Smooth muscle cell (in vitro differentiated cells): ENCODE measurements around the gene MAT1A. TPM values are rescaled to one million over a fixed set of nuclear protein-coding genes. Genes with fewer than 3 reads are reported as not detected.

Experiments used
- DNase-seq: peaks from one replicate; lab custom pipeline; 2025; ENCODE audit not compliant: unreplicated experiment; lab: John Stamatoyannopoulos, UW
- H2AFZ ChIP-seq: fragments of 200-600 bp; sonication (generic); 2 replicates; pipeline ENCODE4 v1.6.0; 2016; ENCODE audit warnings: antibody characterized with exemption, low read depth, mild to moderate bottlenecking
- H3F3A ChIP-seq: fragments of 200-600 bp; sonication (generic); 2 replicates; pipeline ENCODE4 v1.6.0; 2017; ENCODE audit warnings: antibody characterized with exemption, low read depth
- H3K27ac ChIP-seq: fragments of 200-600 bp; sonication (generic); 2 replicates; pipeline ENCODE4 v1.5.1; 2016; ENCODE audit warnings: low read depth, mild to moderate bottlenecking
- H3K27me3 ChIP-seq: fragments of 200-600 bp; sonication (generic); 2 replicates; pipeline ENCODE4 v1.6.1; 2016; ENCODE audit warnings: low read depth, mild to moderate bottlenecking
- H3K36me3 ChIP-seq: fragments of 200-600 bp; sonication (generic); 2 replicates; pipeline ENCODE4 v1.5.1; 2016; ENCODE audit warnings: low read depth
- H3K4me1 ChIP-seq: fragments of 200-600 bp; sonication (generic); 2 replicates; pipeline ENCODE4 v1.5.1; 2016; ENCODE audit warnings: low read depth
- H3K4me2 ChIP-seq: fragments of 200-600 bp; sonication (generic); 2 replicates; pipeline ENCODE4 v1.6.0; 2016; ENCODE audit warnings: mild to moderate bottlenecking
- H3K4me3 ChIP-seq: fragments of 200-600 bp; sonication (generic); 2 replicates; pipeline ENCODE4 v1.5.1; 2016; ENCODE audit warnings: mild to moderate bottlenecking
- H3K79me2 ChIP-seq: fragments of 200-600 bp; sonication (generic); 2 replicates; pipeline ENCODE4 v1.6.0; 2016; ENCODE audit warnings: low read depth, mild to moderate bottlenecking
- H3K9ac ChIP-seq: fragments of 200-600 bp; sonication (generic); 2 replicates; pipeline ENCODE4 v1.6.0; 2016; ENCODE audit warnings: low read depth
- H3K9me3 ChIP-seq: fragments of 200-600 bp; sonication (generic); replicated peaks from 2 replicates; pipeline ENCODE4 v1.5.1; 2016; ENCODE audit warnings: low read depth
- H4K20me1 ChIP-seq: fragments of 200-600 bp; sonication (generic); 2 replicates; pipeline ENCODE4 v1.6.0; 2016; ENCODE audit warnings: low read depth
- WGBS: methylation state at CpG from one replicate; pipeline ENCODE4 v1.1.7; 2016; ENCODE audit warnings: low lambda C conversion rate; 5-methylcytosine and 5-hydroxymethylcytosine counted together
- polyA plus RNA-seq: library from polyadenylated mRNA; unstranded; fragments of >200 nt; fragmentation: Nextera tagmentation; extraction: Ambion mirVana; gene quantifications from 2 replicates; pipeline ENCODE4 v1.2.1, GENCODE V29; 2016
- total RNA-seq: library from RNA; depleted of rRNA; stranded (reverse); fragments of >200 nt; gene quantifications from 2 replicates; pipeline ENCODE4 v1.2.3, GENCODE V29; 2014
- TF ChIP-seq, protein P1 (sequence below): fragments of 200-600 bp; sonication (generic); IDR thresholded peaks from 2 replicates; pipeline ENCODE4 v1.5.1; 2017; ENCODE audit warnings: borderline replicate concordance, mild to moderate bottlenecking, antibody characterized with exemption; ENCODE audit not compliant: insufficient read depth, poor library complexity, severe bottlenecking

MAT1A gene
- total and polyA plus RNA-seq, 2 experiments from 2014 or later = 0.09 TPM; not detected in 1

DNA sequence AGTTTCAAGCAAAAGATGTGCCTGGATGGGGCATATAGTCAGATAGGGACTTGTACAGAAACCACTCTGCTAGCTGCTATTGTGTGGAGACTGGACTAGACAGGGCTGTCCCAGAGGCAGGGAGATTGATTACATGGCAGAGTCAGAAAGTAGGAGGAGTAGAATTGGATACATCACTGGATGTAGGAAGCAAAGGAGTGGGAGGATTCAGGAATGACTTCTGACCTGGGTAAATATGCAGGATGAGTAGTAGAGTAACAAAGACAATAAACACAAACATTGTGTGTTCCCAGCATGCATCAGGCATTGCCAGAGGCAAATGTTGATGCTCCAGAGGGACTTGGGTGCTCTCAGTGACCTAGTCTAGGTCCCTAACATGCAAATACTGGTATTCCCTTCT, 30.9 kb upstream of the MAT1A start:
- Histone ChIP-seq H3K27ac (no peak overlapping the region), H3F3A (no peaks in the 10 kb centered on the region), H3K9ac (no peak overlapping the region), H3K36me3 (no peaks in the 10 kb centered on the region), H3K4me1 (peaks cover 16% of the 10 kb centered on the region), H3K27me3 (no peaks in the 10 kb centered on the region), H3K4me3 (no peak overlapping the region), H3K4me2 (no peak overlapping the region), H2AFZ (no peak overlapping the region), H4K20me1 (no peaks in the 10 kb centered on the region), H3K9me3 (no peaks in the 10 kb centered on the region), H3K79me2 (no peaks in the 10 kb centered on the region)
- TF ChIP-seq, protein P1, sequence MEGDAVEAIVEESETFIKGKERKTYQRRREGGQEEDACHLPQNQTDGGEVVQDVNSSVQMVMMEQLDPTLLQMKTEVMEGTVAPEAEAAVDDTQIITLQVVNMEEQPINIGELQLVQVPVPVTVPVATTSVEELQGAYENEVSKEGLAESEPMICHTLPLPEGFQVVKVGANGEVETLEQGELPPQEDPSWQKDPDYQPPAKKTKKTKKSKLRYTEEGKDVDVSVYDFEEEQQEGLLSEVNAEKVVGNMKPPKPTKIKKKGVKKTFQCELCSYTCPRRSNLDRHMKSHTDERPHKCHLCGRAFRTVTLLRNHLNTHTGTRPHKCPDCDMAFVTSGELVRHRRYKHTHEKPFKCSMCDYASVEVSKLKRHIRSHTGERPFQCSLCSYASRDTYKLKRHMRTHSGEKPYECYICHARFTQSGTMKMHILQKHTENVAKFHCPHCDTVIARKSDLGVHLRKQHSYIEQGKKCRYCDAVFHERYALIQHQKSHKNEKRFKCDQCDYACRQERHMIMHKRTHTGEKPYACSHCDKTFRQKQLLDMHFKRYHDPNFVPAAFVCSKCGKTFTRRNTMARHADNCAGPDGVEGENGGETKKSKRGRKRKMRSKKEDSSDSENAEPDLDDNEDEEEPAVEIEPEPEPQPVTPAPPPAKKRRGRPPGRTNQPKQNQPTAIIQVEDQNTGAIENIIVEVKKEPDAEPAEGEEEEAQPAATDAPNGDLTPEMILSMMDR = no peak
- no peak for DNase-seq

GRCh38 chr10:80319725-80320290, 30.4 kb upstream of the MAT1A start:
- H3K27ac ChIP-seq = no peak overlapping the region
- 89% methylated on average over 2 of the region's 2 CpGs for WGBS
- H4K20me1 ChIP-seq = no peaks in the 10 kb centered on the region
- H3K27me3 ChIP-seq = no peaks in the 10 kb centered on the region
- no peak overlapping the region for H3K9ac ChIP-seq
- no peaks in the 10 kb centered on the region for H3K9me3 ChIP-seq
- H3K4me1 ChIP-seq = peaks cover 16% of the 10 kb centered on the region
- no peaks in the 10 kb centered on the region for H3F3A ChIP-seq
- H3K4me3 ChIP-seq = no peak overlapping the region
- H2AFZ ChIP-seq = no peak overlapping the region
- no peaks in the 10 kb centered on the region for H3K79me2 ChIP-seq
- TF ChIP-seq, protein P1 = no peak
- no peak for DNase-seq
- no peaks in the 10 kb centered on the region for H3K36me3 ChIP-seq
- H3K4me2 ChIP-seq = no peak overlapping the region

DNA sequence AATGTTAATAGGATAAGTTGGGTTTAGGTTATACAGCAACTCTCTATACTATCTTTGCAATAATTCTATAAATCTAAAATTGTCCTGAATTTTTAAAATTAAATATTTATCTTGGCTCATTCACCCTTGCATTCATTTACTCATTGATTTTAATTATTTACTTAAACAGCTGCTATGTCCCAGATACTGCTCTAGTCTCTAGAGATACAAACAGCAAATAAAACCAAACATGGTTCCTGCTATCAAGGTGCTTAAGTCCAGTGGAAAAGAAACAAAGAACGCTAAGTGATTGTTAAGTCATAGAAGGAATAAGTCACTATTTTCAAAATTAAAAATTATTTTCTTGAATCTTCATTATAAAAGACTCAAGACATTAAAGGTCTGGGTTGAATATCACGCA, 29.9 kb upstream of the MAT1A start:
- TF ChIP-seq, protein P1 = no peak
- no peak overlapping the region for H2AFZ ChIP-seq
- H3K4me1 ChIP-seq = peaks cover 16% of the 10 kb centered on the region
- no peak for DNase-seq
- no peak overlapping the region for H3K27ac ChIP-seq
- no peak overlapping the region for H3K4me3 ChIP-seq
- H3K9me3 ChIP-seq = no peaks in the 10 kb centered on the region
- no peaks in the 10 kb centered on the region for H3K36me3 ChIP-seq
- H3K4me2 ChIP-seq = no peak overlapping the region
- H3K9ac ChIP-seq = no peak overlapping the region
- no peaks in the 10 kb centered on the region for H3F3A ChIP-seq
- H3K27me3 ChIP-seq = no peaks in the 10 kb centered on the region
- WGBS = 91% methylated on average over 2 of the region's 2 CpGs
- H4K20me1 ChIP-seq = no peaks in the 10 kb centered on the region
- H3K79me2 ChIP-seq = no peaks in the 10 kb centered on the region

DNA sequence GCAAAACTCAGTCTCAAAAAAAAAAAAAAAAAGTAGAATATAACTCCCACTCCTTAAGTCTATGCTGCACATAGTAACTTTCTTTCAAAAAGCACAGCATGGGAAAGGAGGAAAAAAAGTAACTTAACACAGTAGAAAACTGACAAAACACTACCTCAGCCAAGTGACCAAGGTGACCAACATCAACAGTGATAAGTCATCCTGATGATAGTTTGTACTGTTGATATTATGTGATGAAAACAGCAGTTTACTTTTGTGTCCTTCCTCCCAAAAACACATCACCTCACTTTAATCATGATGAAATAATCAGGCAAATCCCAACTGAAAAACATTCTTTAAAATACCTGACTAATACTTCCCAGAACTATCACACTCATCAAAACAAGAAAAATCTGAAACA, 29.3 kb upstream of the MAT1A start:
- no peaks in the 10 kb centered on the region for H4K20me1 ChIP-seq
- TF ChIP-seq, protein P1 = no peak
- no peaks in the 10 kb centered on the region for H3K79me2 ChIP-seq
- H3K27me3 ChIP-seq = no peaks in the 10 kb centered on the region
- no peak overlapping the region for H3K27ac ChIP-seq
- no peak overlapping the region for H3K4me3 ChIP-seq
- H2AFZ ChIP-seq = no peak overlapping the region
- H3F3A ChIP-seq = no peaks in the 10 kb centered on the region
- DNase-seq = no peak
- peaks cover 16% of the 10 kb centered on the region for H3K4me1 ChIP-seq
- no peak overlapping the region for H3K4me2 ChIP-seq
- H3K36me3 ChIP-seq = no peaks in the 10 kb centered on the region
- no peak overlapping the region for H3K9ac ChIP-seq
- no peaks in the 10 kb centered on the region for H3K9me3 ChIP-seq
